GM19023 (cell line): ENCODE results near the gene KIF5B.
"Not testable (repeated sequence)": the region's sequence is repeated elsewhere in the genome, so short reads cannot be mapped to it uniquely, and the experiment has no call there.

Experiments used
- ATAC-seq: cut with Tn5 transposase; IDR thresholded peaks from one replicate; pipeline ENCODE4 v1.9.1; 2021; ENCODE audit warnings: mild to moderate bottlenecking, moderate library complexity; ENCODE audit not compliant: unreplicated experiment

Gene KIF5B

DNA sequence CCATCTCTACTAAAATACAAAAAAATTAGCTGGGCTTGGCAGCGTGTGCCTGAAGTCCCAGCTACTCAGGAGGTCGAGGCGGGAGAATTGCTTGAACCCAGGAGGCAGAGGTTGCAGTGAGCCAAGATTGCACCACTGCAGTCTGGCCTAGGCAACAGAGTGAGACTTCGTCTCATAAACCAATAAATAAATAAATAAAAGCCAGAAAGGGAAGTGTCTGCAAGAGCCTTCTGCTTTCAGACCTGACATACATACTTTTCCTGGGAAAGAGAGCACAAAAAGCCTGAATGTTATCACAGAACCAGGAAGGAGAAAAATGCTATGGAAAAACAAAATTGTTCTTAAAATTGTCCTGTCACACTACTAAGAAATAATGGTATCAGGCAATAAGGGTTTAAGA lies 4.1 kb upstream of the KIF5B start:
- no peak for ATAC-seq

DNA sequence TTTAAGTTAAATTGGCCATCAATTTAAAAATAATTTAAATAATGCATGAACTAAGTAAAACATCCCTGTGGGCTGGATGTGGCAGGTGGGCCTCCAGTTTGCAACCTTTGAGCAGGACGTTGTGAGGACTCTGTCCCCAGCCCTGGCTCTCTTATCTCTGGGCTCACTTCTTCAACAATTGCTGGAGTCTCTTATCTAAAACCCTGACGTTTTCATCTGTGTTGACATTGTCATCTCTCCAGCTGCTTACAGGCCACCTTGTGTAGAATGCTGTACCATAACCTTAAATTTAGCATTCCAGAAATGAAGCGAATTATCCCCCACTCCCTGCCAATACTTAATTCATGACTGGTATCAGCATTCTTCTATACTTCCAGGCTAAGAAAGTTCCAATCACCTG lies 3.2 kb upstream of the KIF5B start:
- ATAC-seq, result no peak

DNA sequence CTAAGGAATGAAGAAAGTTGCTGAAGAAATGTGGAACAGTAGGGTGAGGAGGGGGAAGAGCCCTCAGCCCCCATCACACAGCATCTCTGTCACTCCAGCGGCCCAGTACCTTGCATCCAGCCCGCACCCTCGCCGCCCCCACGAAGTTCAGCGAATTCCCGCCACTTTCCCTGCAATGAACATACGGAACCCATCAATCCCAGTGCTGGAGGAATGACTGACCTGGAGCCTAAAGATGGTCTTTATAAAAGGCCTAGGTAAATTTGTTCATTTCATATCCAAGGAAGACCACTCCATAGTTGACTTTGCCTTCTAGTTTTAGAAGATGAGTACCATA lies 779 bp upstream of the KIF5B start:
- no peak for ATAC-seq

DNA sequence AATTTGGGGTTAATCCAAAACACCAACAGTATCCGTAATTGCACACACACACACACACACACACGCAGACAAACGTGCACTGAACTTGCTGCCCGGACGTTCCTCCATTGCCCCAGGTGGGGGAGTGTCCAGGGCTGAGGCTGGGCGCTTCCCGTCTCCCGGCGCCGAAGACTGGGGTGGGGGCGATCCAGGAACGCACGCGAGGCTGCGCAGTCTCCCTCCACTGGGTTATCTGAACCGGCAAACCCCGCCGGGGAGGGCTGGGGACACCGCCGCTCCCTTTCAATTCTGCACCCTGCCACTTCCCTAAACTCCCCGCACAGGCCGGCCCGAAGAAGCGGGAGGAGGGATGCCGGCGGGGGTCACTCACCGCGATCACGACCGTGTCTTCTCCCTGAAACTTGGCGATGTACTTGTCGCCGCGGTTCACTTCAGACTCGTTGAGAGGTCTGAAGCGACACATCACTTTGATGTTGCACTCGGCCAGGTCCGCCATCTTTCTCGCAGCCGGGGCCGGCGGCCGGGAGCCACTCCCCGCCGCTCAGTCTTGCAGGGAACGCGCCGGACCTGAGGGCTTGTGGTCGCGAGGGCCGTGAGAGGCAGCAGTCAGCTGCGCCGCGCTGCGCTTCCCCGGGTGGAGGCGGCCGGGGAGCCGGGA lies 618 bp downstream of the KIF5B start:
- peak; percentile 51 for ATAC-seq

GRCh38 chr10:32054094-32054493 lies 2.1 kb downstream of the KIF5B start:
- no peak for ATAC-seq

- not testable (repeated sequence) for ATAC-seq
Observed at GRCh38 chr10:32053392-32053791, 2.8 kb downstream of the KIF5B start.

DNA sequence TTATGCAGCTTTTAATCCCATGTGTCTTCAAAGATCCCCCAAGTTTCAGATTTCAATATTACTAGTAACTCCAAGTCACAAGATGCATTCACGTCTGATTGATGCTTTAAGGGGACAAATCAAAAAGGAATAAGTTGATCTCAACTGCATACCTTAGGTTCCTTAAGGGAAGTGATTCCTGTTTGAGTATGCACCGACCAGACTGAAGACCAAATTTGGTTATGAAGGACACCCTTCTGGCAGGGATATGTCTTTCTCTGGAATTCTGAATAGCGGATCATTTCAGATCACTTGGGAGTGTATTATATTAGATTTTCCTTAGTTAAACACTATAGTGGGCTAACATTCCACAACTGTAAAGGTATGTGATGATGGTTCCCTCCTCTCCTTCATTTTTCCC lies 4.3 kb downstream of the KIF5B start:
- ATAC-seq, result no peak

- ATAC-seq, result no peak
Observed at GRCh38 chr10:32050177-32050576, 6.0 kb downstream of the KIF5B start.

DNA sequence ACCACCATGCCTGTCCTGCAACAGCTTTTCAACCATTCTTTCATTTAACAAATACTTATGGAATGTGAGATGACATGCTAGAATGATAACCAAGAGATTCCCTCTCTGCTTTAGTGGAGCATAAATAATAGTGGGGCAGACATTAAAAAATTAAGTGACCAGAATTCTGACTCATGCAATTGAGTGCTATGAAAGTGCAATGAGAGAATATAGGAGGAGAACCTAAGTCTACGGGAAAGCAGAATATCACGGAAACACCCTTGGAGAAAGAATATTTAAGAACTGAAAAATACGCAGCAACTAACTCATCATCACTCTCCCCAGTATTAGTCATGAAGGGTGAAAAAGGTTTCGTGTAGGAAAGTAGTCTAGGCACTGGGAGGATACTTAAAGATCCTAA lies 7.1 kb downstream of the KIF5B start:
- no peak for ATAC-seq

DNA sequence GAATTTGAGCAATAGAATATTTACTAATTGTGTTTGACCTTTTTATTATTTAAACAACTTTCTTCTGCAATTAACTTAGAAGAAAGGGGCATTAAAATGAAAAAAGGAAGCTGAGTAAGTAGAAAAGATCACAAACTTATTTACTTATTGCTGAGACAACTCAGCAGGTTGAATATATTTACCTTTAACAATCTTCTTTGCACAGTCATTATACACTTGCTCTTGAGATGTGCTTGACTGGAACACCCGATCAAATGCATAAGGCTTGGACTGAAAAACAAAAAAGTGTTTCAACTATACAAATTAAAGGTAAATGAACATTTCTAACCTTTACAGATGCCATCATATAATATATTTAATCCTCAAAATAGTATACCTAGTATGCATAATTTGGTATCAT lies 7.9 kb downstream of the KIF5B start:
- no peak for ATAC-seq

GRCh38 chr10:32047881-32048280 lies 8.3 kb downstream of the KIF5B start:
- no peak for ATAC-seq

DNA sequence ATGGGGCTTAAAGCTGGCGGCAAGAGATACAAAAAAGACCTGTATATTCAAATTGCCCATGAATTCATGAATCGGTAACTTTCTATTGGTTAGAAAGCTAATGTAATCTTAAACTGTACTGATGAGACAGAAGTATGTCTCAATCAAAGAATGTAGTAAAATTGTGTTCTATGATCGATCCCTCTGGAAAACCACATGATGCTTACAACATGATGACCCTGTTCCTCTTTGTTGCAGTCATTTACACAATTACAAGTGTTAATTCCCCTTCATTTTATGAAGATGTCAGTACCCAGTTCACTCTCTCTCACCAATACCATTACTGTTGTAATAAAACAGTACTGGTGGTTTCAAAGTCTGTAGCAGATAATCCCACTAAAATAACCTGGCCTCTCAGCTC lies 10.1 kb downstream of the KIF5B start:
- no peak for ATAC-seq

DNA sequence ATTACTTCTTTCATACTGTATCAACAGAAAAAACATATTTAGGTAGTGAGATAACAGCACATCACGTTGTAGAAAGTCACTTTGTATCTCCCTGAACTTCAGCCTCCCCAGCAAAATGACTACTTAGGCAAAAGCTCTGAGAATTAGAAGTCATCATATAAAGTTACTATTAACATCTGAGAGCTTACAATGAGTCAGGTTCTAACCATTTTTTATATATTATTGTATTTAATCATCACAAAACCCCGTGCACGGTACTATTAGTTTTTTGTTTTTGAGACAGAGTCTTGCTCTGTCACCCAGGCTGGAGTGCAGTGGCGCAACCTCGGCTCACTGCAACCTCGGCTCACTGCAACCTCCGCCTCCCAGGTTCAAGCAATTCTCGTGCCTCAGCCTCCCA lies 13.5 kb downstream of the KIF5B start:
- not testable (repeated sequence) for ATAC-seq

DNA sequence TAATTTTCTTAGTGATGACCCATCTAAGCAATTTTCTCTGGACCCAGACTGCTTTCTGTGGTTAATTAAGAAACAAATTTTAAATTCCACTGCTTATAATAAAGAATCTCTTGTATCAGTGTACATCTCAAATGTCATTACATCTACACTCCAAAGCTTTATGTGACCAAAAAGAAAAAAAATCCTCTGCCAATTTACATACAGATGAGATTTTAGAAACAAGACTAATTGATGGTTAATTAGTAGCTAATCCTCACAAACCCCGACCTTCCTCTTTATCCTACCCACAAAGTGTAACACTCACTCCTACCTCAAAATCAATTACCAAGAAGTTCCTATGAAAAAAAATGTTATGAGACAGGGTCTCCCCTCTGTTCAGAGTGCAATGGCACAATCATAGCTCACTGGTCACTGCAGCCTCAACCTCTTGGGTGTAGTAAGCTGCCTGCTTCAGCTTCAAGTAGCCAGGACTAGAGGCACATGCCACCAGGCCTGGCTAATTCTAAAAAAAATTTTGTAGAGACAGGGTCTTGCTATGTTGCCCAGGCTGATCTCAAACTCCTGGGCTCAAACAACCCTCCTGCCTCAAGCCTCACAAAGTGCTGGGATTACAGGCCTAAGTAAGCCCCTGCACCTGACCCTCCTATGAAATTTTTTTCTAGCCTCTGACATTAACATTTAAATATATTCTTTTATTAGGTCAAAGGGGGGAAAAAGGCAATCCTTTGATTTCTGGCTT lies 14.8 kb downstream of the KIF5B start:
- no peak for ATAC-seq

DNA sequence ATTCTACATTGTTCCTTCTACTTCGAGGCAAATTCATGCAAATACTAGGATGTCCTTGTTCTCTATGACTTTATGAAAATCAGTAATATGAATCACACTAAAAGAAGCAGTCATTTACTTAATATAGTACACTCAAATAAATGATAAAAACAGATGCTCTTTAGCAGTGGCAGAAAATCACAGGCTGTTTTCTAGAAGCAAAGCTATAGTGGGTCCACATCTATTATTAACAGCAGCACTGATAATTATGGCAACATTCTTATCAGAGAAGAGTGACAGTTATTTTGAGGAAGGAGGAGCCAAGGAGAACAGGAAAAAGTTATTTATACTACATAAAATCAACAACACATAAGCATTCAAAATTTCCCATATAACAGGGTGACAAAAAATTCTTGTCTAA lies 16.5 kb downstream of the KIF5B start:
- ATAC-seq, result no peak

- ATAC-seq, result no peak
Observed at GRCh38 chr10:32038777-32039176, 17.4 kb downstream of the KIF5B start.

GRCh38 chr10:32036922-32037321 lies 19.3 kb downstream of the KIF5B start:
- no peak for ATAC-seq

- no peak for ATAC-seq
Observed at GRCh38 chr10:32035038-32035437, 21.2 kb downstream of the KIF5B start.

DNA sequence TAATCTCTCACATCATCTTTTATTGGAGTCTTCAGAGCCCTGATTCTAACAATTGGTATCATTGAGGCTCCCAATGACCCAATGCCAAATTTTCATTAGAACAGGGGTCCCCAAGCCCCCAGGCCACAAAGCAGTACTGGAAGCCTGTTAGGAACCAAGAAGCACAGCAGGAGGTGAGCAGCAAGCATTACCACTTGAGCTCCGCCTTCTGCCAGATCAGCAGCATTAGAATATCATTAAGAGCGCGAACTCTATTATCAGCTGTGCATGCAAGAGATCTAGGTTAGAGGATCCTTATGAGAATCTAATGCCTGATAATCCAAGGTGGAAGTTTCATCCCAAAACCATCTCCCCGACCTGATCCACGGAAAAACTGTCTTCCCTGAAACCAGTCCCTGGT lies 23.1 kb downstream of the KIF5B start:
- no peak for ATAC-seq

DNA sequence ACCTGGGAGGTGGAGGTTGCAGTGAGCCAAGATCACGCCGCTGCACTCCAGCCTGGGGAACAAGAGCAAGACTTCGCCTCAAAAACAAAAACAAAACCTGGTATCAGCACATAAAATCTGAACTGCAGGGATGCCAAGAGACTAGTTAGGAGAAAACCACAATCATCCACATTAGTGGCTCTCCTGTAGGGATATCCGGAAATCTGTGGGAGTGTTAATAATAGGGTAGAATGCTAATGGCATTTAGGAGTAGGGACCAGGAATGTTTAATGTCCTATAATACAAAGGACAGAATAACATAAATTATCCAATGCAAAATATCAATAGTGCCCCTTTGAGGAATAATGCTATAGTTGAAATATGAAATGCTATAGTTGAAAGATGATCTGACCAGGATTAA lies 24.3 kb downstream of the KIF5B start:
- ATAC-seq, result no peak

DNA sequence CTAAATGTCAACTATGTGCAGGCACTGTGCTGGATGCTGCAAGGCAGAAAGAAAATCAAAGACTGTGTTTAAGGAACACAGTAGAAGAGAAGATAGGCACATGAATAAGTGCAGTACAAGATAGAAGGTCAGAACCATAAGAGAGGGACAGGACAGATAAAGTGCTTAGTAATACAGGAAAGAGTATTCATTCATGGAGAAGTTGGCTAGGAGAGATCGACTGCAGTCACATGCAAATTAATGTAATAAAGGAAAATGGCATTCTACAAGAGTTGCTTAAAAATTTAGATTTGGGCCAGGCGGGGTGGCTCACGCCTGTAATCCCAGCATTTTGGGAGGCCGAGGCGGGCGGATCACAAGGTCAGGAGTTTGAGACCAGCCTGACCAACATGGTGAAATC lies 24.8 kb downstream of the KIF5B start:
- ATAC-seq, result no peak

DNA sequence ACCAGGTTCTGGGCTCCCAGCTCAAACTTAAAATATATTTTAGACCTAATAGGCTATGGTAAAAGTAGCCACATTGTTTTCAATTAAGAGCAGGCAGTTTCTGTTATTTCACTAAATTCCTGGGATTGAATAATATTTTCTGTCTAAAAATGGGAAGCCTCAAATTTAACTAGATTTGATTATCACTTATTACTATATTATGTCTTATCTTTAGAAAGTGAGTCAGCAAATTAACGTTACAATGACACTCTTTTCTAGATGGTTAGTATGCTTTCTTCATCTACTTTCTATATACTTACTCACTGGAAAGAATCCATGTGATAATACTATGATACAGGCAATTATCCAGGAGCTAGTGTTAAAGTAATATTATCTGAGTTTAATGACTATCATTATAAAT lies 27.5 kb downstream of the KIF5B start:
- no peak for ATAC-seq

DNA sequence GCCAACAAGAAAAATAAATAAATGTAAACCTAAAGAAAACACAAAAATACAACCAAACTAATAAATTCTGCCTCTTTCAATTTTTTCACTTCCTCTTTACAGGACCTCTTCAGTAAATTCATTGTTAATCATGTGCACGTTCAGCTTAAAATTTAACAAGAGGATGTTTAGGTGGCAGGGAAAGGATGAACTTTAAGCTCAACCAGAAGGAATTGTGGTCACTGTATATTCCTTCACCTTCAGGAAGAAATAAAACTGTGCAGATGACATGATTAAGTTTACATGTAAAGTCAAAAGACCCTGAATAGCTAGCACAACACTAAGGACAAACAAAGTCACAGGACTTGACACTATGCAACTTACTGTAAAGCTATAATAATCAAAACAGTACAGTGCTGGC lies 33.0 kb downstream of the KIF5B start:
- no peak for ATAC-seq
